IMR-90 (cell line): ENCODE results near the gene CDH15. TPM values are rescaled to one million over a fixed set of nuclear protein-coding genes. Genes with fewer than 3 reads are reported as not detected.

Source experiments
- ATAC-seq: fragments of 200-7000 bp; cut with Tn5 transposase; 2 replicates; pipeline ENCODE4 v1.9.1; 2020; ENCODE audit warnings: low read depth, mild to moderate bottlenecking, moderate library complexity
- BruUV-seq: library from RNA; stranded (reverse); fragments of 400-500 nt; replicated peaks from 2 replicates; lab custom pipeline; 2021; lab: Mats Ljungman, UMichigan
- CTCF ChIA-PET: fragments of 300-600 bp; formaldehyde crosslinking; extraction: SDS; loops from one replicate; lab custom pipeline; 2021; ENCODE audit warnings: antibody characterized with exemption; lab: Yijun Ruan, JAX
- POLR2A ChIA-PET: fragments of 300-600 bp; sonication (Branson Sonifier 250); formaldehyde crosslinking; loops from one replicate; lab custom pipeline; 2022; ENCODE audit warnings: antibody characterized with exemption; ENCODE audit not compliant: unreplicated experiment; lab: Charles Lee
- DNase-seq: peaks from one replicate; pipeline ENCODE4 v3.0.0; 2013
- H2AFZ ChIP-seq: replicated peaks from 2 replicates; pipeline ENCODE3; 2013; ENCODE audit warnings: low read length, mild to moderate bottlenecking; ENCODE audit not compliant: poor library complexity
- H2AK5ac ChIP-seq: 2 replicates; pipeline ENCODE4 v1.6.1; 2013; ENCODE audit warnings: low read depth, low read length, inconsistent platforms
- H2AK9ac ChIP-seq: replicated peaks from 2 replicates; pipeline ENCODE3; 2013; ENCODE audit warnings: mild to moderate bottlenecking, low read depth, low read length, moderate library complexity; ENCODE audit not compliant: poor library complexity
- H2BK120ac ChIP-seq: 2 replicates; pipeline ENCODE4 v1.6.1; 2013; ENCODE audit warnings: low read depth, low read length, inconsistent platforms
- H2BK15ac ChIP-seq: 3 replicates; pipeline ENCODE4 v1.6.1; 2013; ENCODE audit warnings: low read depth, low read length, inconsistent platforms
- H2BK20ac ChIP-seq: 2 replicates; pipeline ENCODE4 v1.6.1; 2013; ENCODE audit warnings: low read depth, mild to moderate bottlenecking, inconsistent platforms, low read length, moderate library complexity
- H2BK5ac ChIP-seq: 2 replicates; pipeline ENCODE4 v1.6.1; 2013; ENCODE audit warnings: mild to moderate bottlenecking, low read depth, low read length, inconsistent platforms; ENCODE audit not compliant: poor library complexity, severe bottlenecking
- H3K14ac ChIP-seq: replicated peaks from 2 replicates; pipeline ENCODE4 v1.6.1; 2013; ENCODE audit warnings: low read depth, low read length, inconsistent platforms
- H3K18ac ChIP-seq: 2 replicates; pipeline ENCODE4 v1.6.1; 2013; ENCODE audit warnings: low read depth, low read length, control low read depth
- H3K23ac ChIP-seq: 2 replicates; pipeline ENCODE4 v1.6.1; 2013; ENCODE audit warnings: low read depth, low read length, inconsistent platforms
- H3K27ac ChIP-seq: 2 replicates; pipeline ENCODE4 v1.5.1; 2013; ENCODE audit warnings: mild to moderate bottlenecking, control low read depth, low read length; ENCODE audit not compliant: insufficient read depth
- H3K27me3 ChIP-seq: 2 replicates; pipeline ENCODE4 v1.6.1; 2013; ENCODE audit warnings: low read length; ENCODE audit not compliant: control insufficient read depth, insufficient read depth
- H3K36me3 ChIP-seq: 2 replicates; pipeline ENCODE4 v1.6.1; 2013; ENCODE audit warnings: low read length, mixed read lengths; ENCODE audit not compliant: control insufficient read depth, insufficient read depth
- H3K4ac ChIP-seq: 2 replicates; pipeline ENCODE4 v1.6.1; 2013; ENCODE audit warnings: low read depth, low read length, inconsistent platforms
- H3K4me1 ChIP-seq: 2 replicates; pipeline ENCODE4 v1.6.1; 2013; ENCODE audit warnings: low read length, mixed read lengths; ENCODE audit not compliant: control insufficient read depth, insufficient read depth
- H3K4me2 ChIP-seq: 2 replicates; pipeline ENCODE4 v1.6.1; 2013; ENCODE audit warnings: low read depth, mild to moderate bottlenecking, control low read depth, low read length, moderate library complexity
- H3K4me3 ChIP-seq: 2 replicates; pipeline ENCODE4 v1.5.1; 2013; ENCODE audit warnings: low read depth, mild to moderate bottlenecking, control low read depth, low read length, moderate library complexity; ENCODE audit not compliant: insufficient read depth
- H3K56ac ChIP-seq: 2 replicates; pipeline ENCODE4 v1.6.1; 2013; ENCODE audit warnings: low read length, inconsistent platforms; ENCODE audit not compliant: insufficient read depth; ENCODE audit errors: extremely low read depth
- H3K79me1 ChIP-seq, 2 experiments: 2 replicates each; pipeline ENCODE4 v1.6.1; 2013; ENCODE audit warnings: low read length in 2 of 2, inconsistent platforms in 1 of 2, low read depth in 1 of 2
- H3K9ac ChIP-seq: 2 replicates; pipeline ENCODE4 v1.6.1; 2013; ENCODE audit warnings: low read depth, low read length, control low read depth
- H3K9me1 ChIP-seq: 2 replicates; pipeline ENCODE4 v1.6.1; 2013; ENCODE audit warnings: low read length, inconsistent platforms; ENCODE audit not compliant: insufficient read depth
- H3K9me3 ChIP-seq: 2 replicates; pipeline ENCODE4 v1.6.1; 2013; ENCODE audit warnings: low read length; ENCODE audit not compliant: control insufficient read depth, insufficient read depth
- H4K20me1 ChIP-seq: 2 replicates; pipeline ENCODE4 v1.6.1; 2013; ENCODE audit warnings: low read length, inconsistent platforms; ENCODE audit not compliant: insufficient read depth
- H4K5ac ChIP-seq: 2 replicates; pipeline ENCODE4 v1.6.1; 2013; ENCODE audit warnings: mild to moderate bottlenecking, low read depth, low read length, control low read depth
- H4K8ac ChIP-seq, 2 experiments: 2 replicates each; pipeline ENCODE4 v1.6.1; 2013; ENCODE audit warnings: low read depth in 2 of 2, low read length in 2 of 2, control low read depth in 1 of 2, inconsistent platforms in 1 of 2
- H4K91ac ChIP-seq: 2 replicates; pipeline ENCODE4 v1.6.1; 2013; ENCODE audit warnings: low read depth, low read length, inconsistent platforms; ENCODE audit not compliant: insufficient read depth
- BHLHE40 ChIP-seq: fragments of 150-350 bp; IDR thresholded peaks from 2 replicates; pipeline ENCODE4 v1.6.1; 2016; ENCODE audit warnings: mild to moderate bottlenecking, low read depth, low read length
- CEBPB ChIP-seq: IDR thresholded peaks from 2 replicates; pipeline ENCODE4 v1.6.1; 2012; ENCODE audit warnings: low read depth, low read length, improper control_type of control experiment
- CHD1 ChIP-seq: IDR thresholded peaks from 2 replicates; pipeline ENCODE4 v1.6.1; 2012; ENCODE audit warnings: low read depth, low read length, improper control_type of control experiment
- FOS ChIP-seq: fragments of 150-350 bp; IDR thresholded peaks from 2 replicates; pipeline ENCODE4 v1.6.1; 2016; ENCODE audit warnings: low read depth, low read length
- MAFK ChIP-seq: IDR thresholded peaks from 2 replicates; pipeline ENCODE4 v1.6.1; 2012; ENCODE audit warnings: low read depth, low read length, improper control_type of control experiment
- MAZ ChIP-seq: IDR thresholded peaks from 2 replicates; pipeline ENCODE4 v1.6.1; 2012; ENCODE audit warnings: low read depth, mild to moderate bottlenecking, low read length, improper control_type of control experiment, moderate library complexity, borderline replicate concordance
- NFE2L2 ChIP-seq: fragments of 150-350 bp; IDR thresholded peaks from 2 replicates; pipeline ENCODE4 v1.6.1; 2016; ENCODE audit warnings: low read depth, mild to moderate bottlenecking, low read length
- POLR2A ChIP-seq: IDR thresholded peaks from 2 replicates; pipeline ENCODE4 v1.6.1; 2012; ENCODE audit warnings: mild to moderate bottlenecking, low read depth, low read length
- RAD21 ChIP-seq: IDR thresholded peaks from 2 replicates; pipeline ENCODE4 v1.6.1; 2012; ENCODE audit warnings: low read length, improper control_type of control experiment
- RCOR1 ChIP-seq: IDR thresholded peaks from 2 replicates; pipeline ENCODE4 v1.6.1; 2012; ENCODE audit warnings: mild to moderate bottlenecking, low read length, improper control_type of control experiment; ENCODE audit not compliant: insufficient replicate concordance
- RFX5 ChIP-seq: IDR thresholded peaks from 2 replicates; pipeline ENCODE4 v1.8.0; 2012; ENCODE audit warnings: low read depth, mild to moderate bottlenecking, low read length, moderate library complexity
- SMC3 ChIP-seq: fragments of 150-350 bp; IDR thresholded peaks from 2 replicates; pipeline ENCODE4 v1.6.1; 2016; ENCODE audit warnings: low read depth, mild to moderate bottlenecking, antibody characterized with exemption, low read length, moderate library complexity
- WGBS, 2 experiments: methylation state at CpG; one replicate each; pipeline versions ENCODE4 v1.1.5 to v1.1.7; 2013; ENCODE audit warnings: missing lambda C conversion rate in 2 of 2; ENCODE audit not compliant: insufficient read length in 1 of 2; ENCODE audit errors: extremely low coverage in 2 of 2; 5-methylcytosine and 5-hydroxymethylcytosine counted together
- dilution Hi-C: fragments of 300-500 bp; cut with HindIII; formaldehyde crosslinking; loops from one replicate; pipeline ENCODE4 v1.14.3; 2018; ENCODE audit warnings: low sequenced_read_pairs; ENCODE audit not compliant: unreplicated experiment
- in situ Hi-C: fragments of 300-500 bp; cut with MboI; formaldehyde crosslinking; loops from 3 replicates; pipeline ENCODE4 v1.14.3; 2019; ENCODE audit warnings: low sequenced_read_pairs, inconsistent platforms, mixed read lengths
- intact Hi-C: fragments of 100-400 bp; cut with micrococcal nuclease; formaldehyde crosslinking; loops from 2 replicates; pipeline ENCODE4 v1.10.0; 2022
- polyA plus RNA-seq, 3 experiments: library from polyadenylated mRNA; depleted of rRNA; stranded (reverse); fragments of >200 nt; gene quantifications; 2 replicates each; pipeline ENCODE4 v1.2.3, GENCODE V29; 2012; ENCODE audit warnings: low replicate concordance in 1 of 3
- total RNA-seq: library from RNA; depleted of rRNA; stranded (reverse); fragments of >200 nt; gene quantifications from 2 replicates; pipeline ENCODE4 v1.2.3, GENCODE V29; 2012
- TF ChIP-seq, protein P1 (sequence below): conservative IDR thresholded peaks from 2 replicates; pipeline ENCODE4 v1.5.1; 2012; ENCODE audit warnings: mild to moderate bottlenecking, low read depth, low read length, improper control_type of control experiment
- TF ChIP-seq, protein P2 (sequence below): fragments of 150-350 bp; IDR thresholded peaks from 2 replicates; pipeline ENCODE4 v1.6.1; 2017; ENCODE audit warnings: mild to moderate bottlenecking, antibody characterized with exemption, low read length, low read depth
- TF ChIP-seq, protein P3 (sequence below): fragments of 150-350 bp; IDR thresholded peaks from 2 replicates; pipeline ENCODE4 v1.6.1; 2016; ENCODE audit warnings: low read depth, mild to moderate bottlenecking, low read length, moderate library complexity, borderline replicate concordance

Gene CDH15
- total and polyA plus RNA-seq, 2 of the 4 experiments (the other 2 are of a cell fraction), result 0.18 to 0.62 TPM

GRCh38 chr16:89184933-89185794, 13.6 kb downstream of the CDH15 start:
- peaks cover 17% of the 10 kb centered on the region for H3K27me3 ChIP-seq
- H3K79me1 ChIP-seq, result no peaks in the 10 kb centered on the region
- no peaks in the 10 kb centered on the region for H3K9me1 ChIP-seq
- POLR2A ChIA-PET, result no interaction called here
- H3K4me2 ChIP-seq, result no peak overlapping the region
- H3K27ac ChIP-seq, result no peak overlapping the region
- H3K14ac ChIP-seq, result no peak overlapping the region
- no peaks in the 10 kb centered on the region for H3K4me1 ChIP-seq
- H2BK20ac ChIP-seq, result no peak overlapping the region
- ATAC-seq (no peak), DNase-seq (no peak)
- WGBS, 2 experiments, result 74% methylated on average over 14 of the region's 48 CpGs; no CpG with 5 or more reads in 1 of the 2 experiments
- no peak overlapping the region for H2BK120ac ChIP-seq
- H3K9ac ChIP-seq, result no peak overlapping the region
- no peak overlapping the region for H3K18ac ChIP-seq
- dilution Hi-C loops (no loop called here), intact Hi-C loops (no loop called here), in situ Hi-C loops (no loop called here)
- H4K20me1 ChIP-seq, result no peaks in the 10 kb centered on the region; the same call in 1 of the 2 replicates
- H3K4me3 ChIP-seq, result no peak overlapping the region
- H3K23ac ChIP-seq, result no peak overlapping the region
- H2AFZ ChIP-seq, result no peak overlapping the region
- H3K36me3 ChIP-seq, result no peaks in the 10 kb centered on the region
- no peak overlapping the region for H4K8ac ChIP-seq
- no peak overlapping the region for H3K4ac ChIP-seq
- no peak overlapping the region for H4K91ac ChIP-seq
- H2BK15ac ChIP-seq, result no peak overlapping the region
- no peak overlapping the region for H2AK9ac ChIP-seq
- no peaks in the 10 kb centered on the region for H3K9me3 ChIP-seq
- no peak overlapping the region for H2BK5ac ChIP-seq
- no TSS peak for BruUV-seq
- no peak overlapping the region for H2AK5ac ChIP-seq
- no peak overlapping the region for H4K5ac ChIP-seq
- H3K56ac ChIP-seq, result no peak overlapping the region
- CTCF ChIA-PET, result interaction anchor here (0.5 kb wide), 1 partner anchor 1406 kb away, joined by 5 read pairs; no protein-coding TSS in a partner anchor
- TF ChIP-seq, protein P1, sequence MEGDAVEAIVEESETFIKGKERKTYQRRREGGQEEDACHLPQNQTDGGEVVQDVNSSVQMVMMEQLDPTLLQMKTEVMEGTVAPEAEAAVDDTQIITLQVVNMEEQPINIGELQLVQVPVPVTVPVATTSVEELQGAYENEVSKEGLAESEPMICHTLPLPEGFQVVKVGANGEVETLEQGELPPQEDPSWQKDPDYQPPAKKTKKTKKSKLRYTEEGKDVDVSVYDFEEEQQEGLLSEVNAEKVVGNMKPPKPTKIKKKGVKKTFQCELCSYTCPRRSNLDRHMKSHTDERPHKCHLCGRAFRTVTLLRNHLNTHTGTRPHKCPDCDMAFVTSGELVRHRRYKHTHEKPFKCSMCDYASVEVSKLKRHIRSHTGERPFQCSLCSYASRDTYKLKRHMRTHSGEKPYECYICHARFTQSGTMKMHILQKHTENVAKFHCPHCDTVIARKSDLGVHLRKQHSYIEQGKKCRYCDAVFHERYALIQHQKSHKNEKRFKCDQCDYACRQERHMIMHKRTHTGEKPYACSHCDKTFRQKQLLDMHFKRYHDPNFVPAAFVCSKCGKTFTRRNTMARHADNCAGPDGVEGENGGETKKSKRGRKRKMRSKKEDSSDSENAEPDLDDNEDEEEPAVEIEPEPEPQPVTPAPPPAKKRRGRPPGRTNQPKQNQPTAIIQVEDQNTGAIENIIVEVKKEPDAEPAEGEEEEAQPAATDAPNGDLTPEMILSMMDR, result no peak
- no peak for TF ChIP-seq POLR2A
- no peak for TF ChIP-seq CHD1
- TF ChIP-seq MAFK, result no peak
- TF ChIP-seq MAZ, result no peak
- no peak for TF ChIP-seq NFE2L2
- TF ChIP-seq, protein P2, sequence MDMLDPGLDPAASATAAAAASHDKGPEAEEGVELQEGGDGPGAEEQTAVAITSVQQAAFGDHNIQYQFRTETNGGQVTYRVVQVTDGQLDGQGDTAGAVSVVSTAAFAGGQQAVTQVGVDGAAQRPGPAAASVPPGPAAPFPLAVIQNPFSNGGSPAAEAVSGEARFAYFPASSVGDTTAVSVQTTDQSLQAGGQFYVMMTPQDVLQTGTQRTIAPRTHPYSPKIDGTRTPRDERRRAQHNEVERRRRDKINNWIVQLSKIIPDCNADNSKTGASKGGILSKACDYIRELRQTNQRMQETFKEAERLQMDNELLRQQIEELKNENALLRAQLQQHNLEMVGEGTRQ, result no peak
- no peak for TF ChIP-seq FOS
- no peak for TF ChIP-seq SMC3
- TF ChIP-seq, protein P3, sequence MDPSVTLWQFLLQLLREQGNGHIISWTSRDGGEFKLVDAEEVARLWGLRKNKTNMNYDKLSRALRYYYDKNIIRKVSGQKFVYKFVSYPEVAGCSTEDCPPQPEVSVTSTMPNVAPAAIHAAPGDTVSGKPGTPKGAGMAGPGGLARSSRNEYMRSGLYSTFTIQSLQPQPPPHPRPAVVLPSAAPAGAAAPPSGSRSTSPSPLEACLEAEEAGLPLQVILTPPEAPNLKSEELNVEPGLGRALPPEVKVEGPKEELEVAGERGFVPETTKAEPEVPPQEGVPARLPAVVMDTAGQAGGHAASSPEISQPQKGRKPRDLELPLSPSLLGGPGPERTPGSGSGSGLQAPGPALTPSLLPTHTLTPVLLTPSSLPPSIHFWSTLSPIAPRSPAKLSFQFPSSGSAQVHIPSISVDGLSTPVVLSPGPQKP, result no peak
- no peak for TF ChIP-seq BHLHE40
- TF ChIP-seq RCOR1, result no peak
- no peak for TF ChIP-seq RAD21
- no peak for TF ChIP-seq CEBPB
- no peak for TF ChIP-seq RFX5
